ENCODE data around the gene CATSPER3. TPM values are rescaled to one million over a fixed set of nuclear protein-coding genes. Genes with fewer than 3 reads are reported as not detected.

Gene CATSPER3
- total and polyA plus RNA-seq, 11 donors = 0.38 to 0.98 (median 0.61) TPM; not detected in 2

DNA sequence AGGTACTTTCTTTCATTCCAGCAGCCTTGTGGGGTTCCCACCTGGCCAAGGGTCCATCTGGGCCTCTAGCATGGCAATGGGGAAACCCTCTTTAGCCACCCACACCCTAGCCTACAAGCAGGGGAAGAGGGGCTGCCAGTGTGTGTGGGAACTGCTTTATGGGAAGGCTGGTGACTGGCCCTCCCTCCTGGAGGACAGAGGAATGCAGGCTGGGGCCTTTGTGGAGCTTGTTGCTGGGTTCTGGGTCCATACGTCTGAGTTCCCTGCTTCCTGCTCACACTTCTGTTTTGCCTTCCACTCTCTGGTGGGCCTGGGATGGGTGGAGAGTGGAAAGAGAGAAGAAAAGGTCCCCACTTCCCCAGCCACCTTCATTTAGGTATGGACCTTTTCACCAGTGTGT is 81.2 kb downstream of the CATSPER3 start:
- WGBS, 4 donors = 11 to 67% (median 30%) methylated on average over 1 of the region's 1 CpG
- TF ChIP-seq CTCF (IDR thresholded peaks at IDR 0.05) = no peak
- TF ChIP-seq POLR2A (IDR thresholded peaks at IDR 0.05) = no peak
- intact Hi-C loops (cut with DNase I) = no loop called here
- ATAC-seq = no peak
- Histone ChIP-seq H3K27me3 (peaks cover 10 to 90% (median 33%) of the 10 kb centered on the region in 9 donors), H3K9me3 (no peaks in the 10 kb centered on the region), H3K27ac (no peak overlapping the region), H3K4me3 (no peak overlapping the region), H3K36me3 (no peaks in the 10 kb centered on the region), H3K4me1 (peaks cover 0 to 8% (median 0%) of the 10 kb centered on the region in 12 donors)
- DNase-seq = peak in 1 of 5 donors; percentile 31

DNA sequence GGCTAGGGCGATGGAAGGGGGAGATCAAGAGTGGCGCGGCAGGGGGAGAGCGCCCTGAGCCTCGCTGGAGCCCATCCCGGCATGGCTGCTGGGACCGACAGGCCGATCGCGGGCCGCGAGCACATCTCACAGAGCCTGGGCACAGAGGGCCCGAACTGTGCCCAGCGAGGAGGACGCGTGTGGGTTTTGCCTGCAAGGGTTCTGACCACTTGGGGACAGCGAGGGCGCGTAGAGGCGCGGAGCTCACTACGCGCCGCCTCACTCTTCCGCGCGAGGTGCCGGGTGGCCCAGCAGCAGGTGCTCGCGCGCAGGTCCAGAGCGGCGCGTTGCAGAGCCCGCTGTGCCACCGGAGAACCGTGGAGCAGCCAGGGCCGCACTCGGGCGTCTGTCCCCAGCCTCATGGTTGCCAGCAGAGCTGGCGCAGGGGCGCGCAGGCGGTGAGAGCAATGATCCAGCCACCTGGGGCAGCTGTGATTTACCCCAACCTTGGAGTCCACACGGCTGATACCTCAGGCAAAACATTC is 82.6 kb downstream of the CATSPER3 start:
- H3K27me3 ChIP-seq = peaks cover 6 to 78% (median 19%) of the 10 kb centered on the region in 9 donors
- ATAC-seq = peak in 3 of 4 donors; percentile 30 to 38 (median 38)
- H3K27ac ChIP-seq = no peak overlapping the region
- H3K9me3 ChIP-seq = no peaks in the 10 kb centered on the region
- peaks cover 0 to 8% (median 0%) of the 10 kb centered on the region in 12 donors for H3K4me1 ChIP-seq
- 3 to 6% (median 4%) methylated on average over 37 to 45 of the region's 45 CpGs for WGBS, 4 donors
- peak overlapping the region in 1 of 12 donors; percentile 4 for H3K4me3 ChIP-seq
- intact Hi-C loops (cut with DNase I) = no loop called here
- H3K36me3 ChIP-seq = no peaks in the 10 kb centered on the region
- DNase-seq = peak in 1 of 5 donors; percentile 54
- no peak for TF ChIP-seq CTCF (IDR thresholded peaks at IDR 0.05)
- TF ChIP-seq POLR2A (IDR thresholded peaks at IDR 0.05) = no peak

DNA sequence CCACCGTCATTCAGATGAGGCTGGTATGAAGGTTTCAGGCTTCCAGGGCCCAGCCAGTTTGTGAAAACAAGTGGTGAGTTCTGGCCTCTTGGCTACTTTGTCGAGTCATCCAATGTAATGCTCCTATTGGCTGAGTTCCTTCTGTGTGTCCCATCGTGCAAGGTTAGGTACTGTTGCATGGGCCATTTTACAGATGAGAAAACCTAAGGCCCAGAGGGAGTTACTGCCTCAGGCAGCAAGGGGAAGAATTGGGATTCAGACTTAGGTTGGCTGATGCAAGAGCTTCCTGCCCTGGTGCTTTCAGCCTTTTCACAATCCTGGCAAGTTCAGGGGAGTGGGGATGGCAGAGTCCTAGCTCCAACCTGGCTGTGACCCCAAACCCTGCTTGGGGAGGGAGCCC is 83.7 kb downstream of the CATSPER3 start:
- peaks cover 0 to 12% (median 0%) of the 10 kb centered on the region in 12 donors for H3K4me1 ChIP-seq
- WGBS, 4 donors = 47 to 62% (median 59%) methylated on average over 3 of the region's 3 CpGs
- DNase-seq (no peak), ATAC-seq (no peak)
- H3K27me3 ChIP-seq = peaks cover 0 to 67% (median 12%) of the 10 kb centered on the region in 9 donors
- intact Hi-C loops (cut with DNase I) = no loop called here
- no peaks in the 10 kb centered on the region for H3K36me3 ChIP-seq
- no peak overlapping the region for H3K27ac ChIP-seq
- H3K4me3 ChIP-seq = no peak overlapping the region
- H3K9me3 ChIP-seq = no peaks in the 10 kb centered on the region
- no peak for TF ChIP-seq POLR2A (IDR thresholded peaks at IDR 0.05)
- no peak for TF ChIP-seq CTCF (IDR thresholded peaks at IDR 0.05)

DNA sequence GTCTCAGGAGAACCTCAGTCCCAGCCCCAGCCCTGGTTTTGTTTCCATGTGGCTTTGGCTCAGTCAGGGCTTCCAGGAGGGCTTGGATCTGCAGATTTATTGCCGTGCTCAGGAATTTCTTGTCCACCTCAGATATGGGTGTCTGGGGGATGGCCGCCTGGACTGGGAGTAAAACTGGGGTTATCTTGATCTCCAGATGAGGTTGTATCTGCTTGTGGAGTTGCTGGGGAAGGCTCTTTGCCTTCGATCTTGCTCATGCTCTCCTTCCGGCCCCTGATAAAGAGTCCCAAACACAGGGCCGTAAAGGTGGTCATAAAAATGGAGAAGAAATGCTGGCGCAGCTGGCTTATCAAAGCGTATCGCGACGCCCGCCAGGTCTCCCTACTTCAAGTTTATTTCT is 84.2 kb downstream of the CATSPER3 start:
- Histone ChIP-seq H3K36me3 (no peaks in the 10 kb centered on the region), H3K4me3 (no peak overlapping the region), H3K9me3 (no peaks in the 10 kb centered on the region), H3K27me3 (peaks cover 0 to 64% (median 12%) of the 10 kb centered on the region in 9 donors), H3K4me1 (peaks cover 0 to 12% (median 0%) of the 10 kb centered on the region in 12 donors), H3K27ac (no peak overlapping the region)
- DNase-seq (no peak), ATAC-seq (no peak)
- WGBS, 4 donors = 66 to 76% (median 71%) methylated on average over 11 of the region's 11 CpGs
- TF ChIP-seq CTCF (IDR thresholded peaks at IDR 0.05) = no peak
- TF ChIP-seq POLR2A (IDR thresholded peaks at IDR 0.05) = no peak
- intact Hi-C loops (cut with DNase I) = no loop called here

Measured in heart left ventricle (tissue), 16 donors.